ENCODE data around the gene NAB1. TPM values are rescaled to one million over a fixed set of nuclear protein-coding genes. Genes with fewer than 3 reads are reported as not detected.
A peak's percentile ranks its signal among the peaks of the same experiment; 100 is the strongest.

The NAB1 gene
- total and polyA plus RNA-seq, 2 donors (not counting 3 experiments of a cell fraction or from before 2014, with no cell fraction given), result 7.5 to 36.1 TPM

DNA sequence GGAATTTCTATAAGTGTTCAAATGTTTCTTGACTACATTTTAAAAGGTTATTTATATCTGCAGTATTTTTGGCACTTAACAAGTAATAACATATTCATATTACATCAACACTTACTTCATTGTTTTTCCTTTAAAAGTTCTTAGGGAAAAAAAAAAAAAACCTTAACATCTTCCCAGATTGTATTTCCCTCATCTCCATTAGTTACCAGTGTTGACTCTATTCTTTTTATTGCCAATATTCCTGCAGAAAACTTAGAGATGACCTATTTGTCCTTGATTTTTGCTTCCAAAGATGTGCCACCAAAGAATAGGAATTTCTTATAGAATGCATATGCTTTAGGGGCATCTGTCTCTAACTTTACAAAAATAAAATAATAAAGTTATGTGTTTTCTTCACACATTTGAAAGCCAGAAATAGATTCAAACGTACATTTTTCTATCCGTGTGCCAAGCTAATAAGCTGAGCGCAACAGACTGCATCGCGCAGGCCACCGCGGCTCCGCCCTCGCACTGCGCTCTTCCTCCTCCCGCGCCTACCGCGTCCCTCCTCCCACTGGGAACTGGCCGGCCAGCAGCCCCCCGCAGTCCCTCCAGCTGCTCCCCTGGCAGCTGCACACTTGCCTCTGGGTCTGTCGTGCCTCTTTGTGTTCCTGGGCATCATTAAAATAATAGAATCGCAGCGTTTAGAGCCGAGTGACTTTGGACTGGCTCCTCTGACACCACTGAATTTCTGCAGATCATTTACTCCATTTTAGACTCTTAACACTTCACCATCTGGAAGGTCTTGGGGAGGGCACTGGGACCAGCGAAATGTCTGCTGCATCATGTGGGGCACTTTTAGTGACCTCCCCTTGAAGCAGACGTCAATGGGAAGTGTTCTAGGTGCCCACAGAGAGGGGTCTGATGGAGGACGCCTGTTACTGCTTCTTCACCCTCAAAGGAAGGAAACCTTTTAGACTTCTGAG, 21.2 kb upstream of the NAB1 start:
- TF ChIP-seq POLR2AphosphoS5 (IDR thresholded peaks at IDR 0.05; ENCODE audit: insufficient read depth, low read depth, low read length) (no peak), MYC (IDR thresholded peaks at IDR 0.05; ENCODE audit: low read depth, low read length) (no peak), JUN (IDR thresholded peaks at IDR 0.05; ENCODE audit: borderline replicate concordance, insufficient read depth, insufficient read length, low read depth) (no peak), EZH2 (IDR thresholded peaks at IDR 0.05; ENCODE audit: borderline replicate concordance, low read depth, low read length, severe bottlenecking) (no peak)
- TF ChIP-seq, protein P1, sequence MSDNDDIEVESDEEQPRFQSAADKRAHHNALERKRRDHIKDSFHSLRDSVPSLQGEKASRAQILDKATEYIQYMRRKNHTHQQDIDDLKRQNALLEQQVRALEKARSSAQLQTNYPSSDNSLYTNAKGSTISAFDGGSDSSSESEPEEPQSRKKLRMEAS (IDR thresholded peaks at IDR 0.05; ENCODE audit: insufficient read depth, insufficient read length), result no peak
- Histone ChIP-seq H4K20me1 (replicated peaks; ENCODE audit: control insufficient read depth, extremely low read depth, insufficient read depth, low read length) (no peaks in the 10 kb centered on the region), H3K9ac (replicated peaks; ENCODE audit: extremely low read depth, insufficient read depth, low read length) (peak overlapping the region; percentile 35), H3K36me3 (ENCODE audit: control insufficient read depth in 2 of 2, extremely low read depth in 1 of 2, insufficient read depth in 2 of 2, low read length in 2 of 2) (no peaks in the 10 kb centered on the region), H3K9me3 (replicated peaks; ENCODE audit: control insufficient read depth, insufficient read depth, low read length) (no peaks in the 10 kb centered on the region), H3K79me2 (ENCODE audit: control insufficient read depth, insufficient read depth, low read length) (no peaks in the 10 kb centered on the region), H2AFZ (ENCODE audit: low read depth, low read length) (peak overlapping the region; percentile 95), H3K4me3 (replicated peaks in 1 of 3; ENCODE audit: insufficient read depth in 1 of 3, low read depth in 1 of 3, low read length in 3 of 3) (peak overlapping the region; percentile 33 to 47 (median 35)), H3K9me1 (replicated peaks; ENCODE audit: control insufficient read depth, extremely low read depth, insufficient read depth, low read length) (no peaks in the 10 kb centered on the region), H3K27ac (ENCODE audit: insufficient read depth, low read depth, low read length) (no peak overlapping the region), H3K4me1 (ENCODE audit: control insufficient read depth, extremely low read depth, insufficient read depth, low read length) (peaks cover 3% of the 10 kb centered on the region), H3K27me3 (ENCODE audit: control insufficient read depth in 2 of 2, insufficient read depth in 2 of 2, low read length in 2 of 2) (no peaks in the 10 kb centered on the region), H3K4me2 (ENCODE audit: insufficient read depth, low read length) (peak overlapping the region; percentile 79)
- no TSS peak for BruUV-seq (replicated peaks)
- dilution Hi-C loops (cut with MboI; ENCODE audit: extremely low pct_ligation_motif_present, low sequenced_read_pairs), result no loop called here
- peak; percentile 23 for DNase-seq (ENCODE audit: low read depth, low spot score)
- intact Hi-C loops (cut with micrococcal nuclease), result no loop called here
- FAIRE-seq, result peak; percentile 65
- ChIA-PET POLR2A (no interaction called here), CTCF (interaction anchor here (0.7 kb wide), 1 partner anchor 15 kb away, joined by 3 read pairs; no protein-coding TSS in a partner anchor)

Measured in endothelial cell of umbilical vein (primary cell).